ENCODE measurements around the gene MCM10.
"Not testable (repeated sequence)": the region's sequence is repeated elsewhere in the genome, so short reads cannot be mapped to it uniquely, and the experiment has no call there.

The MCM10 gene

GRCh38 chr10:13160934-13161856, at the start of gene MCM10:
TSS of gene MCM10 (plus strand) at chr10:13161558. CDS start at chr10:13164203, 2,645 bp downstream.
- peak; percentile 91 to 95 (median 92) for DNase-seq

- DNase-seq, result no peak
Observed at GRCh38 chr10:13113544-13113943, 47.8 kb upstream of the MCM10 start.

- DNase-seq, result no peak
Observed at GRCh38 chr10:13115832-13116803, 45.2 kb upstream of the MCM10 start.

GRCh38 chr10:13117841-13118783, 43.2 kb upstream of the MCM10 start:
- DNase-seq, result no peak

GRCh38 chr10:13118784-13119410, 42.5 kb upstream of the MCM10 start:
- DNase-seq, result no peak

DNA sequence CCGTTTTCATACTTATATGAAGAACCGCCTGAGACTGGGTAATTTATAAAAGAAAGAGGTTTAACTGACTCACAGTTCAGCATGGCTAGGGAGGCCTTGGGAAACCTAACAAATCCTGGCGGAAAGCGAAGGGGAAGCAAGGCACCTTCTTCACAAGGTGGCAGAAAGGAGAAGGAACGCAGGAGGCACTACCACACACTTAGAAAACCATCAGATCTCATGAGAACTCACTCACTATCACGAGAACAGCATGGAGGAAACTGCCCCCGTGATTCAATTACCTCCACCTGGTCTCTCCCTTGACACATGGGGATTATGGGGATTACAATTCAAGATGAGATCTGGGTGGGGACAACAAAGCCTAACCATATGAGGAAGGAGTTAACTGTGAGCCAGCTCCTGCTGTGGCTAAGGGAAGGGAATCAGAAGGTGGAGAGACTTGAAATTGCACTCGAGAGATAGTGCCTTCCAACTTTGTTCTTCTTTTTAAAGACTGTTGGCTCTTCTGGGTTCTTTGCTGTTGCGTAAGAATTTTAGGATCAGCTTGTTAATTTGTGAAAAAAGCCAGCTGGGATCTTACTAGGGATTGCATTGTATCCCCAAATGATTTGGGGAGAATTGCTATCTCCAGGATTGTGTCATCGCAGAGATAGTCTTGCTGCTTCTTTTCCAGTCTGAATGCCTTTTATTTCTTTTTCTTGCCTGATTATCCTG, 40.4 kb upstream of the MCM10 start:
- DNase-seq, result no peak

DNA sequence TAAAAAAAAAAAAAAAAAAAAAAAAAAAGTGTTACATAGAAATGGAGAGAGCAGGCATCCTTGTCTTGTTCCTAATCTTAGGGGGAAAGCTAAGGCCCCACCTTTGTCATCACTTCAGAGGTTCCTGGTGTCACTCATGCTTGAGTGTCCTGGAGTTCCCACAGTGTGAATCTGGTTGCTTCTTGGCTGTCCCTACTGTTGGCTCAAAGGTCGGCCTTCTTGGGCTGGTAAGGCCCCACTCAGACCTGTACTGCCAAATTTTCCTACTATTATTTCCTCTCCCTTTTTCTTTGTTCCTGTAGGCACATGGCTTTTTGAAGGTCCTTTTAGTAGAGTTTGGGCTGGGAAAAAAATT, 39.9 kb upstream of the MCM10 start:
- DNase-seq, result no peak

DNA sequence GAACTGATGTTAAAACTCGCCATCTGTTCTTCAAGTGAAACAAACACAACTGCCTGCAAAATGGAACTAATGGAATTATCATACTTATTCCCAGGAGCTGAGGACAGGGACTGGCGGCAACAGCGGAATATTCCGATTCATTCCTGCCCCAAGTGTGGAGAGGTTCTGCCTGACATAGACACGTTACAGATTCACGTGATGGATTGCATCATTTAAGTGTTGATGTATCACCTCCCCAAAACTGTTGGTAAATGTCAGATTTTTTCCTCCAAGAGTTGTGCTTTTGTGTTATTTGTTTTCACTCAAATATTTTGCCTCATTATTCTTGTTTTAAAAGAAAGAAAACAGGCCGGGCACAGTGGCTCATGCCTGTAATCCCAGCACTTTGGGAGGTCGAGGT, 24.7 kb upstream of the MCM10 start:
- no peak for DNase-seq

DNA sequence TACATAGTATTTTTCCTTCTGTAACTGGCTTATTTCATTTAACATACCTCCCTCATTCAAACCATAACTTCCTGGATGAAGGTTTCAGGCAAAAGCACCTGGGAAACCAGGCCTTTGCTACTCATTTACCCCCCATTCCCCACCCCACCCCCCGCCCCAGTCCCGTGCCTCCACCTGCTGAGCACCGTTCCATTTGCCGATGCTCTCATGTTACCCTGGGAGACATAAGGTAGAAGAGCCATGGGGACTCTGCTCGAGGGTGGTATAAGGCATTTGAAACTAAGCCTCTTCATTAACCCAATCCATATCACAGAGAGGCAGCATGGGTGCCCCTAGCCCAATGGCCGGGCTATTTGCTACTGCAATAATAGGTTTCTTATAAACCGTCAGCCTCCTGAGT, 22.2 kb upstream of the MCM10 start:
- no peak for DNase-seq

- DNase-seq, result no peak
Observed at GRCh38 chr10:13139676-13140075, 21.7 kb upstream of the MCM10 start.

- DNase-seq, result no peak
Observed at GRCh38 chr10:13140627-13141190, 20.6 kb upstream of the MCM10 start.

GRCh38 chr10:13143766-13144165, 17.6 kb upstream of the MCM10 start:
- DNase-seq, result no peak

DNA sequence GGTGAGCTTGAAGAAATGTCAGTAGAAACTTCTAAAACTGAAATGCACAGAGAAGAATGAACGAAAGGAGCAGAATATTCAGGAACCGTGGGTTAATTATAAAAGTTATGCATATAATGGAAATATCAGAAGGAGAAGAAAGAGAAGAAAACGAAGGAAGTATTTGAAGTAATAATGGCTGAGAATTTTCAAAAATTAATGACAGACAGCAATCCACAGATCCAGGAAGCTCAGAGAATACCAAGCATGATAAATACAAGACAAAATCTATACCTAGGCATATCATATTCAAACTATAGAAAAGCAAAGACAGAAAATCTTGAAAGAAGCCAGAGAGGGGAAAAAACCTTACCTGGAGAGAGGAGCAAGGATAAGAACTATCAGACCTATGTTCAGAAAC, 16.5 kb upstream of the MCM10 start:
- DNase-seq, result no peak

DNA sequence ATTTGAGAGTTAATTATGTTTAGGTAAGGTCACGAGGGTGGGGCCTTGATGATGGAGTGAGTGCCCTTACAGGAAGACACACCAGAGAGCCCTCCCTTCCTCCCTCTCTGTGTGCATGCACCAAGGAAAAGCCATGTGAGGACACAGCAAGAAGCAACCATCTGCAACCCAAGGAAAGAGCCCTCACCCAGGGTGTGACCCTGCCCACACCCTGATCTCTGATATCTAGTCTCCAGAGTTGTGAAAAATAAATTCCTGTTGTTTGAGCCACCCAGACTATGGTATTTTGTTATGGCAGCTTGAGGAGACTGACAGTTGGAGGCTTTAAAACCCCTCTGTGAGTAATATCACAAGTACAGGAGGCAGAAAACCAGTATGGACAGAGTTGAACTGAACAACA, 15.0 kb upstream of the MCM10 start:
- no peak for DNase-seq

GRCh38 chr10:13147161-13147560, 14.2 kb upstream of the MCM10 start:
- DNase-seq, result no peak

DNA sequence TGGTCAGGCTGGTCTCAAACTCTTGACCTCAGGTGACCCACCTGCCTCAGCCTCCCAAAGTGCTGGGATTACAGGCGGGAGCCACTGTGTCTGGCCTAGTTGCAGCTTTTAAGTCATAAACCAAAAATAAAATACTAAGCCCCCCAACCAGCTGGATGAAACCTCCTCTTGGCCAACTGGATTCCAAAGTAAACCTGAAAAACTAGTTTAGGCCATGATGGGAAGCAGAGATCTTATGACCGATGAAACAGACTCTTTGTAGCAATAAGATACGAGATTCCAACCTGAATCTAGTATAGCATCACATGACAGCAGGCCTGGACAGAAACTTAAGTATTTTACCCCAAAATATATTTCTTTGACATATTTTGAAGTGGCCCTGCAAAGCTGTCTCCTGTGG, 9.1 kb upstream of the MCM10 start:
- DNase-seq, result no peak

GRCh38 chr10:13155860-13156259, 5.5 kb upstream of the MCM10 start:
- DNase-seq, result not testable (repeated sequence)

GRCh38 chr10:13158401-13158800, 3.0 kb upstream of the MCM10 start:
- DNase-seq, result peak in 1 of 4 experiments; percentile 2

DNA sequence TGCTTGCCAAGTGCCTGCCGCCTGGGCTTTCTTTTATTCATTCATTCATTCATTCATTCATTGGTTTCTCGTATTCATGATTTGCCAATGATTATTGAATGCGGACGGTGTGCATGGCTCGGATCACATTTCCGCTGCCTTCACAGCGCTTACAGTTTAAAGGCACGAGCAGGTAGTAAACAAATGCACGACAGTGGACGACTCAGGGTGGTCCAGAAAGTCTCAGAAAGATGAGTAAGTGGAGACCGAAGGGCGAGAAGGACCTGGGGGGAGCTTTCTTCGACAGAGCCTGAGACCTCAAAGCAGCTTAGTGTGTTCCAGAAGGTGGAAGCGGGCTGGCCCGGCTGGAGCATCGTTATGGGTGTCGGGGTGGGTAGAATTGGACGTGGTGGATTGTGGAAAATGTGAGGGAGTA, 506 bp downstream of the MCM10 start:
- DNase-seq, result no peak

DNA sequence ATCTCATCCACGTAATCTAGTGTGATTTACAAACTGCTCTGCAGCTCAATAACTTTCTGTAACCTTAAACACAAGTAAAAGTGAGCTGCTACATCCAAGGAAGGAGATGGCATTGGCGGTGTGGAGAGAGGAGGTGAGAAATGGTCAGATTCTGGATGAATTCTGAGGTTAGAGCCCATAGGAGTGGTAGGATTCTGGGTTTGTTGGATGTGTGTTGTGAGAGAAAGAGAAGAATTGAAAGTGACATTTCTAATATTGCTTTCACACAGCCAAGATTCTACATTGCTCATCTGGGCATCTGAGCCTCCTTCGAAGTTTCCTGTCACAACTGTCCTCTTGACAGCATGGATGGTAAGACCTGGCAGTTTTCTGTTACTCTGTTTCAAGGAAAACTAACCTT, 2.5 kb downstream of the MCM10 start:
- DNase-seq, result no peak

DNA sequence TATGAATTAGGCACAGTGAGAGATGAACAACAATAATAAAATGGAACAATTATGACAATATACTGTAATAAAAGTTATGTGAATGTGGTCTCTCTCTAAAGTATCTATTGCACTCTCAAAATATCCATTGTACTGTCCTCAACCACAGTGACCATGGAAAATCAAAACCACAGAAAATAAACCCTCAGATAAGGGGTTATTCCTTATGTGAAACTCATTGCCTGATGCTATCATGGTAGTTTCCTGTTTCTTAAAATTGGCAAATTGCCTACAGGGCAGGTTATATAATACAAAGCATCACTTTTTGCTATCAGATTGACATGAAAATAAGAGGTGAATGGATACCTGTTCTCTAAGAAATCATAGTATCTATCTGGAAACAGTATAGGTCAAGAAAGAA, 3.8 kb downstream of the MCM10 start:
- no peak for DNase-seq

Data from activated CD4-positive, CD25-positive, alpha-beta regulatory T cell (primary cell).